ENCODE data around the gene WNK3.

WNK3 gene

GRCh38 chrX:54157561-54157960 lies 200.3 kb downstream of the WNK3 start:
- FAIRE-seq: no peak
